GM11168 (cell line): ENCODE results near the gene ZFYVE28.
"Not testable (repeated sequence)": the region's sequence is repeated elsewhere in the genome, so short reads cannot be mapped to it uniquely, and the experiment has no call there.

ENCODE experiments used
- in situ Hi-C: fragments of 300-500 bp; cut with MboI; formaldehyde crosslinking; loops from one replicate; pipeline ENCODE4 v1.12.0; 2022; ENCODE audit warnings: low sequenced_read_pairs; ENCODE audit not compliant: unreplicated experiment

The ZFYVE28 gene

GRCh38 chr4:2417765-2418649, at the start of gene ZFYVE28:
Gene ZFYVE28, minus strand, starts transcription at chr4:2418645. Its CDS starts 322 bp downstream, at chr4:2418323.
- in situ Hi-C loops = no loop called here

GRCh38 chr4:2465544-2465943, 47.1 kb upstream of the ZFYVE28 start:
- in situ Hi-C loops = not testable (repeated sequence)

DNA sequence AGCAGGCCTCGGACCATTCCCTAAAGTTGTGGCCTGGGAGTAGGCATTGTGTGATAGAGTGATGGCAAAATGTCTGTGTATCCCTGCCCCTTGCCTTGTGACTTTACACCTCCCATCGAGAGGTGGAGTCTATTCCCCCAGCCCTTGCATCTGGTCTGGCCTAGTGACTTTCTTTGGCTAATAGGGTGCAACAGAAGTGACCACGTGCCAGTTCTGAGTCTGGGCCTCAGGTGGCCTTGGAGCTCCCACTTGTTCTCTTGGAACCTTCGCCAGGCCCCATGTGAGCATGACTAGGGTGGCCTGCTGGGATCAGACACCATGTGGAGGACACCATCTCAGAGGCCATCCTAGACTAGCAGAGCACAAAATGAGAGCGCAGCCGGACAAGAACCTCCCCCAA, 46.6 kb upstream of the ZFYVE28 start:
- in situ Hi-C loops = no loop called here

GRCh38 chr4:2462992-2463762, 44.7 kb upstream of the ZFYVE28 start:
- in situ Hi-C loops = no loop called here

GRCh38 chr4:2462218-2462991, 44.0 kb upstream of the ZFYVE28 start:
- in situ Hi-C loops = no loop called here

GRCh38 chr4:2461246-2461960, 43.0 kb upstream of the ZFYVE28 start:
- in situ Hi-C loops = no loop called here

GRCh38 chr4:2459589-2460349, 41.3 kb upstream of the ZFYVE28 start:
- in situ Hi-C loops = no loop called here

- in situ Hi-C loops = no loop called here
Observed at GRCh38 chr4:2458546-2459491, 40.4 kb upstream of the ZFYVE28 start.

DNA sequence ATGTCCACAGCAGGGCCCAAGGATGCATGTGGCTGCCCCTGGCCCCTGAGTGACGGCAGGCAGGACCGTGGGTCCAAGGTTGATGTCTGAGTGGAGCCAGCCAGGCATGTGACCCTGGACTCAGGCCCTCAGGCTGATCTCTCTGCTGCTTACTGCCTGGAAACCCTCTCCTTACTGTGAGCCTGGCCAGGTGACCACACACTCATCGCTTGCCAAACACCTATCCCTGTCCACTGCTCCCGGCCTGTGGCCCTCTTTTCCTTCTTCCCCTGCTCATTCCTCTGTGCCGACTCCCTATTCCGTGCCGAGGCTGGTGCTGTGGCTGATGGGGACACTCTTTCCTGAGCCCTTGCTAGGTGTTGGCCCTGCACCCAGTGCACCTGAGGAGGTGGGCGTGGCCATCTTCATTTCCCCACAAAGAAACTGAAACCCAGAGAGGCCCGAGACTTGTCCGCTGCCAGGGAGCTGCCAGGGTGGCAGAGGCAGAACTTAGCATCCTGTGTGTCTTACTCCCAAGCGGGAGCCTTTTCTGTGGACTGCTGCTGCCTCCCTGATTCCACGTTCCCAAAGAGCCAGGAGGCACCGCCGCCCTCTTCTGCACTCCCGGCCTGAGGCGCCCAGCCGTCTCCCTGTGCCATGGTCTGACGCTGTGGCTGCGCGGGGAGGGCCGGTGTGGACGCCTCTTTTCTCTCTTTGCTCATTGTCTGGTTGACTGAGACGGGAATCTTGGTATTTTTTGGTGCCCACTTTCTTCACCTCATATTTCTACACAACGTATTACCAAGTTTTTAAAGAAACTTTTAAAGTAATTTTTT, 39.2 kb upstream of the ZFYVE28 start:
- in situ Hi-C loops = no loop called here

DNA sequence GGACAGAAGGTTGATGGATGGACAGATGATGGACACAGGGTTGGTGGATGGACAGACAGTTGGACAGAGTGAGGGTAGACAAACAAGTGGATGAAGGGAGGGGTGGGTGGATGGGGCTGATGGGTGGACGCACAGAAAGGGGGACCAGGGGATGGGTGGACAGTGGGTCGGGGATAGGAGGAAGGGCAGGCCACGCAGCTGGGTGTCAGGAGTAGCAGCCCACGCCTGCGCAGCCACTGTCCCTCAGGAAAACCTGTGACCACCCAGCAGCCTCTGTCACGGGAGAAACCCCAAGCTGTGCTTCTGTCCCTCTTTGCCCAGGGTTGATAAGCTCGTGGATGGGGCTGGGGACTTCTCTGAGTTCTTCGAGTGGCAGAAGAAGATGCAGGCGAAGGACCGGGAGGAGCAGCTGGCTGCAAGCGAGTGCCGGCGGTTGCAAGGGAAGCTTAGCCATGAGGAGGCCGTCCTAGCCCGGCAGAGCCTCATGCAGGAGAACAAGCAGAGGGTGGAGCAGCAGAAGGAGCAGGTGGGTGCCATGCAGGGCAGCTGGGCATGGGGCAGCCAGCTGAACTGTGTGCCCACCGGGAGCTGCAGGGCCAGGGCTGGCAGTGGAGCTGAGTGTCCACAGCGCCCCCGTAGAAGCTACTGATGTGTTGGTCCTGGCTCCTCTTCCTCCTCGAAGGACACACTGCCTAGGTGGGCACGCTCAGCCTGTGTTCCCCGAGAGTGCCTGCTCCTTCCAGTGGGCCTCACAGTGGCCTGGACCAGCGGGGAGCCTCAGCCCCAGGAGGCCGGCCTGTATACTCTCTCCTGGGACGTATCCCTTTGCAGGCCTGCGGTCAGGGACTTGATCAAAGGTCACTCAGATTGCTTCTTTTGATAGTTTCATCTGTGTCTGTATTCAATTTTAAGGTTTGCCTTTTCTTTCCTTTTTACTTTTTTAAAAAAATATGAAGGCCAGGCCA, 33.7 kb upstream of the ZFYVE28 start:
- in situ Hi-C loops = no loop called here

- in situ Hi-C loops = no loop called here
Observed at GRCh38 chr4:2451036-2451520, 32.6 kb upstream of the ZFYVE28 start.

DNA sequence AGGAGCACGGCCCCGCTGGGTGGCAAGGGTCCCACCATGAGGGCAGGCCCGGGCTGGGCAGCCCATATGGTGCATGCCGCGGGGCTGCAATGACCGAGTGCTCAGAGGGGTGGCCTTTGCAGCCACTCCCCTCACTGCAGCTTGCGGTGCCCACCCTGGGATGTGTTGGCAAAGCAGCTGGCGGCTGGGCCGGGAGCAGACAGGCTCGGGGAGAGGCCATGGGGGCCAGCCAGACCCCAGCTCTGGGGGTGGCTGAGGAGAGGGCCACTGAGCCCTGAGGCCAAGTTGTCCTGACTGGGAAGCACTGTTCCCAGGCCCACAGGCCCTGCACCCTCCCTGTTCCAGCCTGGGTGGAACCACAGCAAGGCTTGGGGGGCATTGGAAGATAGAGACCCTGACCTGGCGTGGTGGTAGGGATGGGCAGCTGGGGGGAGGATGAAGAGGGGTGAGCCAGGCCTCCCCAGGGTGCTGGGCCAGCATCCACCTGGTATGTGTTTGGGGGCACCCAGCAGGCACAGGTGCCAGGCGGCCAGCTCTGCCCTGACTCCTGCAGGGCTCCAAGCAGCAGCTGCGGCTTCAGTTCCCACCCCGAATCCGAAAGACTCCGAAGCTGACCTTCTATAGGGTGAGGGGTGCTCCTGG, 32.1 kb upstream of the ZFYVE28 start:
- in situ Hi-C loops = no loop called here

- in situ Hi-C loops = no loop called here
Observed at GRCh38 chr4:2449511-2450392, 31.3 kb upstream of the ZFYVE28 start.

GRCh38 chr4:2449051-2449450, 30.6 kb upstream of the ZFYVE28 start:
- in situ Hi-C loops = no loop called here

DNA sequence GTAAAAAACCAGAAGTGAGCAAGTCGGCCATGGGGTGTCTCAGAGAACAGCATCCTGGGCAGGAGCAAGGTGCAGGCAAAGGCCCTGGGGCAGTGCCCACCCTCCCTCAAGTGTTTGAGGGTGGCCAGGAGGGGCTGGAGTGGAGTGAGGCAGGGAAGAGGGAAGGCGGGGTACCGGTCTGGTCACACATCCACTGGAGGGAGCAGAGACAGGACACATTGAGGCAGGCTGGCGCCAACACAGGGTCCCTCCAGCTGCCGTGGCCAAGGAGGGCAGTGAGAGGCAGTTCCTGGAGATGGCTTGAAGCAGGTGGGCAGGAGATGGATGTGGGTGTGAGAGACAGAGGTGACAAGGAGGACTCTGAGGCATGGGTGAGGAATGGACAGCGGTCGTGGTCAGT, 30.1 kb upstream of the ZFYVE28 start:
- in situ Hi-C loops = no loop called here
